ENCODE results near the gene CALCA. TPM values are rescaled to one million over a fixed set of nuclear protein-coding genes. Genes with fewer than 3 reads are reported as not detected.

The CALCA gene
- total RNA-seq, 3 donors from 2014 or later, result not detected

- Mint-ChIP-seq H3K36me3 (ENCODE audit: insufficient read depth) (no peaks in the 10 kb centered on the region), H3K4me1 (ENCODE audit: low read depth) (peaks cover 31% of the 10 kb centered on the region), H3K4me3 (peak overlapping the region; percentile 73), H3K9me3 (no peaks in the 10 kb centered on the region), H3K27me3 (ENCODE audit: low read depth) (peaks cover 75% of the 10 kb centered on the region)
- no peak for DNase-seq
- peak in 1 of 2 donors; percentile 3 for ATAC-seq
Measured at GRCh38 chr11:14972581-14973495, 687 bp upstream of the CALCA start.

DNA sequence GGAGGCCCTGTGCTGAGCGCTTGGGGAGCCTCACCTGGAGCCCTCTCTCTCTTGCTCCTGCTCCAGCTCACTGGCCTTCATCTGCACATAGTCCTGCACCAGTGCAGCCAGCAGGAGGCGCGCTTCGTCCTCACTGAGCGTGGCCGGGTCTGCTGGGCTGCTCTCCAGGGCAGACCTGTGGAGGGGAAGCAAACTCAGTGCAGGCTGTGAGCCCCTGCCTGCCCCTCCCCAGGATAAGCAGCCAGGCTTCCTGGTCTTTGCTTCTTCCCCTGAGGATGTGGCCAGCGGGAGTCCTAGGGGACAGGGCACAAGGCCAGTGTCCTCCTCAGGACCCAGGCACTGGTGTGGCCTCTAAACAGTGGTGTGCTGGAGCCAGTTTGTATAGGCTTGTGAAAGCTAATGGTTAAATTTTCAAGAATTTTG is 2.2 kb downstream of the CALCA start:
- Mint-ChIP-seq H3K9me3 (no peaks in the 10 kb centered on the region), H3K4me1 (ENCODE audit: low read depth) (peaks cover 23% of the 10 kb centered on the region), H3K36me3 (ENCODE audit: insufficient read depth) (no peaks in the 10 kb centered on the region), H3K27me3 (ENCODE audit: low read depth) (peaks cover 58% of the 10 kb centered on the region), H3K4me3 (no peak overlapping the region)
- DNase-seq (peak; percentile 36), ATAC-seq (peak; percentile 52)

- H3K27me3 Mint-ChIP-seq (ENCODE audit: low read depth), result peaks cover 37% of the 10 kb centered on the region
- no peaks in the 10 kb centered on the region for H3K36me3 Mint-ChIP-seq (ENCODE audit: insufficient read depth)
- DNase-seq, result no peak
- peaks cover 4% of the 10 kb centered on the region for H3K4me1 Mint-ChIP-seq (ENCODE audit: low read depth)
- H3K4me3 Mint-ChIP-seq, result no peak overlapping the region
- H3K9me3 Mint-ChIP-seq, result no peaks in the 10 kb centered on the region
- ATAC-seq, result no peak
Measured at GRCh38 chr11:14967581-14968243, 4.4 kb downstream of the CALCA start.

DNA sequence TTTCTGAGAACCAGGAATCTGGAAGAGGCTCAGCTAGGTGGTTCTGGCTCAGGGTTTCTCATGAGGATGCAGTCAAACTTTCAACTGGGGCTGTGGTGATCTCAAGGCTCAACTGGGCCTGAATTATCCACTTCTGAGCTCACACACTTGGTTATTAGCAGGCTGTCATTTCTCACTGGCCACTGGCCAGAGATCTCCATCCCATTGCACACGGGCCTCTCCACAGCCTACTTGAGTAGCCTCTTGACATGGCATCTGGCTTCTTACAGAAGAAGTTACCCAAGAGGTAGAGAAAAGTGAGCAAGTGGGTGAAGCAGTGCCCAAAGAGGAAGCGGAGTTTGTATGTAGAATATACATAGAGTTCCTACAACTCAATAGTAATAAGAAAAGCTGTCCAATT is 16.0 kb downstream of the CALCA start:
- H3K4me1 Mint-ChIP-seq (ENCODE audit: low read depth), result no peaks in the 10 kb centered on the region
- DNase-seq, result no peak
- H3K9me3 Mint-ChIP-seq, result peaks cover 3% of the 10 kb centered on the region
- H3K27me3 Mint-ChIP-seq (ENCODE audit: low read depth), result no peaks in the 10 kb centered on the region
- no peak overlapping the region for H3K4me3 Mint-ChIP-seq
- no peak for ATAC-seq
- H3K36me3 Mint-ChIP-seq (ENCODE audit: insufficient read depth), result peaks cover 3% of the 10 kb centered on the region

GRCh38 chr11:14954581-14954980 is 17.6 kb downstream of the CALCA start:
- DNase-seq (no peak), ATAC-seq (no peak)
- H3K9me3 Mint-ChIP-seq, result no peaks in the 10 kb centered on the region
- no peaks in the 10 kb centered on the region for H3K36me3 Mint-ChIP-seq (ENCODE audit: insufficient read depth)
- no peaks in the 10 kb centered on the region for H3K4me1 Mint-ChIP-seq (ENCODE audit: low read depth)
- no peaks in the 10 kb centered on the region for H3K27me3 Mint-ChIP-seq (ENCODE audit: low read depth)
- H3K4me3 Mint-ChIP-seq, result no peak overlapping the region

DNA sequence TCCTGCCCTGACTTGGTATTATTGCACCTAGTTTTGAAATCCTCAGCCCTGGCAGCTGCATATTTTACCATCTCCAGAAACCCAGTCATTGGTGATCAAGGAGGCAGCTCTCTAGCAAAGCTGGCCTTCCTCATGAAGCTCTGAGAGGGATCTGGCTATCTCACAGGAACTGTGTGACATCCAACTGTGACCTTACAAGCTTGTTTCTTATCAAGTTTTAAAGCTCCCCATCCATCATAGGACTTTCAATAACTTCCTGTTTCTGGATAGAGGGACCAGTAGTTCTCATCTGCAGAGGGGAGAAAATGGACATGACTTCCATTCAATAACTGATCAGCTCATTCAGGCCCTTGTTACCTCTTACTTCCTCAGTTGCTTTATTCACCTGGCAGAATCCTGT is 18.2 kb downstream of the CALCA start:
- DNase-seq (no peak), ATAC-seq (no peak)

DNA sequence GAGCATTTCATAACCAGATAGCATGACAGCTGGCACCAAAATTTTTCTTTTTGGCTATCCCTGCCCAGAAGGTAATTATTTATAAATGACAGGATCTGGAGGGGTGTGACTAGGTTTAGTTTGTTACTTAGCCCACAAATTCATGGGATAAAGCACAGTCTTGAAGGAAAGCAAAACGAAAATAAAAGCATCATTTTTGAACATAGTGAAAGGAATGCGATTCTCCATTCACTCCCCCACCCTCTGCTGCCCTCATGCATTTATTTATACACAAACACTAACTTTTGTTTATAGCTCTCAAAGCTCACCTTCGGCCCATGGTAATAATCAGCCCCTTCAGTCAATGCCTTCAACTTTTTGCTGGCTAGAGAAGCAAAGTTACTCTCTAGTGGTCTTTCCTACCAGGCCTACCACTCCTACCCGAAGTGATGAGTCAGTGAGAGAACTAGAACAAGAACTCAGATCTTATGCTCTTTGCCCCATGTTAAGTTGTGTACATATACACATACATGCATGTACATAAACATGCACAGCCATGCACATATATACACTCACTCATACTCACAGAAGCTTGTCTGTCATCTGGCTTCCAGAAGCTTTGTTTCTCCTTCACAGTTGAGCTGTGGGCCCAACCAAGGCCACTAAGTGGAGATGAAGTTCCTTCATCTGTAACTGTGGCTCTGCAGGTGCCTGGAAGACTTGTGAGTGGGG is 22.6 kb downstream of the CALCA start:
- DNase-seq, result no peak
- Mint-ChIP-seq H3K9me3 (no peaks in the 10 kb centered on the region), H3K4me3 (no peak overlapping the region), H3K36me3 (ENCODE audit: insufficient read depth) (no peaks in the 10 kb centered on the region), H3K4me1 (ENCODE audit: low read depth) (no peaks in the 10 kb centered on the region), H3K27me3 (ENCODE audit: low read depth) (no peaks in the 10 kb centered on the region)
- no peak for ATAC-seq

More for the DNA sequence above, 18.2 kb downstream of the CALCA start:
- H3K36me3 Mint-ChIP-seq (ENCODE audit: insufficient read depth), result no peaks in the 10 kb centered on the region
- H3K27me3 Mint-ChIP-seq (ENCODE audit: low read depth), result no peaks in the 10 kb centered on the region
- H3K4me3 Mint-ChIP-seq, result no peak overlapping the region
- H3K4me1 Mint-ChIP-seq (ENCODE audit: low read depth), result no peaks in the 10 kb centered on the region
- H3K9me3 Mint-ChIP-seq, result no peaks in the 10 kb centered on the region

DNA sequence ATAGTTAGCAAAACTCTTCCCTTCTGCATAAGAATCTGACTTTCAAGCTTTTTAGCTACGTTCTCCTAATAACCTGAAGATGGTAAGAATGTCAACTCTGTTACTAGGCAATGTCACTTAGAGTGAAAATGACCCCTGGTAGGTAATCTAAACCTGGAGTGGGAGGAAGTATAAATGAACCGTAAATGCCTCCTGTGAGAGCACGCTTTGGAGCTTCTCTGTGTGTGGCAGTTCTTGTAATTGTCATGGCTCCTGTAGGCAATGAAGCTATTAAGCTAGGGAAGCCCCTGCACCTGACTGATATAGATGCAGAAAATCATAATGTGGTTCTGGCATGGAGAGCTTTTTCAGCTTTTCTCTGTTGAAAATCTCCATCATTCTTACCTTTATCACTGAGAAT is 29.4 kb downstream of the CALCA start:
- Mint-ChIP-seq H3K36me3 (ENCODE audit: insufficient read depth) (peaks cover 4% of the 10 kb centered on the region), H3K27me3 (ENCODE audit: low read depth) (no peaks in the 10 kb centered on the region), H3K9me3 (no peaks in the 10 kb centered on the region), H3K4me1 (ENCODE audit: low read depth) (no peaks in the 10 kb centered on the region), H3K4me3 (no peak overlapping the region)
- ATAC-seq (no peak), DNase-seq (no peak)

DNA sequence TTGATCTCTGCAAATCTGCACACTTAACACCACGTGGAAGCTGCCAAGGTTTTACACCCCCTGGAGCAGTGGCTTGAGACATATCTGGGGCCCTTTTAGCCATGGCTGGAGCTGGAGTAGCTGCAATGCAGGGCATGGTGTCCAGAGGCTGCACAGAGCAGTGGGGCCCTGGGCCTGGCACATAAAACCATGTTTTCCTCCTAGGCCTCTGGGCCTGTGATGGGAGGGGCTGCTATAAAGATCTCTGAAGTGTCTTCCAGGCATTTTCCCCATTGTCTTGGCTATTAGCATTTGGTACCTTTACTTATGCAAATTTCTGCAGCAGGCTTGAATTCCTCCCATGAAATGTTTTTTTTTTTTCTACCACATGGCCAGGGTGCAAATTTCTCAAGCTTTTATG is 33.2 kb downstream of the CALCA start:
- no peaks in the 10 kb centered on the region for H3K27me3 Mint-ChIP-seq (ENCODE audit: low read depth)
- no peak for ATAC-seq

DNA sequence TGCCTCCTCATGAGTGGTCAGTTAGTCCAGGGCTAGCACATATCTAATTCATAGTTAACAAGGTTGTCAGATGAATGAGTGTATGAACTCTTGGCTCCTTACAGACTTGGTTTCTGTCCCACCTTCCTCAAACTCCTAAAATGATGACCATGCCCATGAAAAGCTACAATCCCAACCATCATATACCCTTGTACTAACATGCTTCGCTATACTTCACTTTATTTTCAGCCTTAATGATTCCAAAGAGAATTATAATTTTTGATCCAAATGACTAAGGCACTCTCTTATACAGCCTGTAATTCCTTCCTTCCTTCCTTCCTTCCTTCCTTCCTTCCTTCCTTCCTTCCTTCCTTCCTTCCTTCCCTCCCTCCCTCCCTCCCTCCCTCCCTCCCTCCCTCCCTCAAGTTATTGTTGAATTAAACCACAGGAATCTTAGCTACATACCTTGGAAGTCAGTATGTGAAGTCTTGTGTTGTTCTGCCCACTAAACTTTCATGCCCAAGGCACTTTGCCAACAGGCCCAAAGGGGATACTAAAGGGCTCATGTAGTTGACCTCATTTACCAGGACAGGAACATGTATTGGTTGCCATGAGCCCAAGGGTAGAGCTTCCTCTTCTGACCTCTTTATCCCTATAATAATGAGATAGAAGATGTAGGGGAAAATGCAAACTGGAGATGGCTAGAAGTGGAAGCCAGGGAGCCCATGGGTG is 37.4 kb downstream of the CALCA start:
- DNase-seq (no peak), ATAC-seq (no peak)
- H3K4me3 Mint-ChIP-seq, result no peak overlapping the region
- peaks cover 9% of the 10 kb centered on the region for H3K36me3 Mint-ChIP-seq (ENCODE audit: insufficient read depth)
- no peaks in the 10 kb centered on the region for H3K9me3 Mint-ChIP-seq
- no peaks in the 10 kb centered on the region for H3K4me1 Mint-ChIP-seq (ENCODE audit: low read depth)
- H3K27me3 Mint-ChIP-seq (ENCODE audit: low read depth), result no peaks in the 10 kb centered on the region

More for the DNA sequence above, 33.2 kb downstream of the CALCA start:
- Mint-ChIP-seq H3K36me3 (ENCODE audit: insufficient read depth) (peaks cover 6% of the 10 kb centered on the region), H3K9me3 (no peaks in the 10 kb centered on the region), H3K4me3 (no peak overlapping the region), H3K4me1 (ENCODE audit: low read depth) (no peaks in the 10 kb centered on the region)
- no peak for DNase-seq

GRCh38 chr11:14932447-14932846 is 39.7 kb downstream of the CALCA start:
- Mint-ChIP-seq H3K4me3 (no peak overlapping the region), H3K27me3 (ENCODE audit: low read depth) (peaks cover 2% of the 10 kb centered on the region), H3K4me1 (ENCODE audit: low read depth) (no peaks in the 10 kb centered on the region), H3K9me3 (peaks cover 4% of the 10 kb centered on the region), H3K36me3 (ENCODE audit: insufficient read depth) (peaks cover 5% of the 10 kb centered on the region)
- ATAC-seq (no peak), DNase-seq (no peak)

GRCh38 chr11:14930369-14930768 is 41.8 kb downstream of the CALCA start:
- Mint-ChIP-seq H3K36me3 (ENCODE audit: insufficient read depth) (peaks cover 5% of the 10 kb centered on the region), H3K4me3 (no peak overlapping the region), H3K9me3 (peaks cover 4% of the 10 kb centered on the region), H3K27me3 (ENCODE audit: low read depth) (peaks cover 2% of the 10 kb centered on the region), H3K4me1 (ENCODE audit: low read depth) (no peaks in the 10 kb centered on the region)
- DNase-seq (no peak), ATAC-seq (no peak)

GRCh38 chr11:14927146-14927545 is 45.0 kb downstream of the CALCA start:
- Mint-ChIP-seq H3K4me1 (ENCODE audit: low read depth) (no peaks in the 10 kb centered on the region), H3K36me3 (ENCODE audit: insufficient read depth) (peaks cover 3% of the 10 kb centered on the region), H3K9me3 (peaks cover 4% of the 10 kb centered on the region), H3K4me3 (no peak overlapping the region), H3K27me3 (ENCODE audit: low read depth) (peaks cover 2% of the 10 kb centered on the region)
- DNase-seq (no peak), ATAC-seq (no peak)

DNA sequence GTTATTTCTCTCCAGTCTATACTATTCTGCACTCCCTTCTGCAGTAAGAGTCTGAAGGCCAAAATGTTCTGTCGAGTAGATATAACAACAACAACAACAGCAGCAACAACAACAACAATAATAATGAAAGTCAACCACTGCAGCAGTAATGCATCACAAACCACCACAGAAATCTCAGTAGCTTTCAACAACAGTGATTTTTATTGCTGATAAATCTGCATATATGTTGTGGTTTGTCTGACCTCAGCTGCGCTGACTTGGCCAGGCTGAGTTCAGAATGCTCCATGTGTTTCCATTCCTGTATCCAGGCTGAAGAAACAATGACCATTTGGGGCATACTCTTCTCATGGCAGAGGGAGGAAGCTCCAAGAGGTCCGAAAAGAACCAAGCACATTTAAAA is 47.8 kb downstream of the CALCA start:
- no peak for DNase-seq
- H3K27me3 Mint-ChIP-seq (ENCODE audit: low read depth), result peaks cover 2% of the 10 kb centered on the region

More for the DNA sequence above, 47.8 kb downstream of the CALCA start:
- ATAC-seq, result no peak
- Mint-ChIP-seq H3K36me3 (ENCODE audit: insufficient read depth) (peaks cover 2% of the 10 kb centered on the region), H3K9me3 (peaks cover 4% of the 10 kb centered on the region), H3K4me1 (ENCODE audit: low read depth) (no peaks in the 10 kb centered on the region), H3K4me3 (no peak overlapping the region)
